Measurements from ENCODE around the gene KATNAL1. TPM values are rescaled to one million over a fixed set of nuclear protein-coding genes. Genes with fewer than 3 reads are reported as not detected.

The KATNAL1 gene
- polyA plus RNA-seq, 1 donor (not counting 4 experiments of a cell fraction or from before 2014, with no cell fraction given): 10.1 TPM

DNA sequence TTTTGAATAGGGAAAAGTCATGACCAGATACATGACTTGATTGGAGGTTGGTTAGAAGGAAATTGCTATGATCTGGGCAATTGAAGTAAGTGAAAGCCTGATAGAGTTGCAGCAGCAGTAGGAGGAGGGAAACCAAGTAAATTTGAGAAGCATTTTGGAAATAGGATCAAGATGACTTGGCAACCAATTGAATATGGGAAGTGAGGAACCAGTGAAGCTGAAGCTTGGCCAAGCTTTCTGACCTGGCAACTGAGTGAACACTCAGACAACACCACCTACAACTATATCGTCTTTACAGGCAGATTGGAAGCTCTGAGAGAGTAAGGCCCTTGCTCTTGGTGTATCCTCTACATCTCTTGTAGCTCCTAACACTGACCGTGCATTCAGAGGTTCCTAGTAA is 16.2 kb upstream of the KATNAL1 start:
- Histone ChIP-seq H3K4me2 (ENCODE audit: control insufficient read depth, extremely low read depth, insufficient read depth, low read depth, low read length) (no peak overlapping the region), H4K20me1 (ENCODE audit: control insufficient read depth, extremely low read depth, insufficient read depth, low read length) (no peaks in the 10 kb centered on the region), H3K9me1 (ENCODE audit: control insufficient read depth, extremely low read depth, insufficient read depth, low read length) (no peaks in the 10 kb centered on the region), H3K79me2 (ENCODE audit: control insufficient read depth, insufficient read depth, low read length) (no peaks in the 10 kb centered on the region), H3K9ac (ENCODE audit: control insufficient read depth, extremely low read depth, insufficient read depth, low read length) (no peak overlapping the region), H3K4me1 (ENCODE audit: control insufficient read depth, extremely low read depth, insufficient read depth, low read length) (no peaks in the 10 kb centered on the region), H3K9me3 (ENCODE audit: control insufficient read depth, low read depth, low read length) (no peaks in the 10 kb centered on the region), H3K4me3 (ENCODE audit: control insufficient read depth in 2 of 3, extremely low read depth in 1 of 3, insufficient read depth in 2 of 3, low read depth in 1 of 3, low read length in 3 of 3) (no peak overlapping the region), H3K27me3 (ENCODE audit: control insufficient read depth, extremely low read depth, insufficient read depth, low read length) (no peaks in the 10 kb centered on the region), H3K27ac (ENCODE audit: control insufficient read depth, insufficient read depth, low read length) (no peak overlapping the region), H3K36me3 (ENCODE audit: control insufficient read depth in 2 of 2, extremely low read depth in 1 of 2, insufficient read depth in 2 of 2, low read length in 2 of 2) (no peaks in the 10 kb centered on the region), H2AFZ (ENCODE audit: control insufficient read depth, low read length) (no peak overlapping the region)
- dilution Hi-C loops (cut with MboI; ENCODE audit: extremely low pct_ligation_motif_present, low sequenced_read_pairs): no loop called here
- DNase-seq (ENCODE audit: low read depth, low spot score) (no peak), FAIRE-seq (no peak)
- TF ChIP-seq, protein P1, sequence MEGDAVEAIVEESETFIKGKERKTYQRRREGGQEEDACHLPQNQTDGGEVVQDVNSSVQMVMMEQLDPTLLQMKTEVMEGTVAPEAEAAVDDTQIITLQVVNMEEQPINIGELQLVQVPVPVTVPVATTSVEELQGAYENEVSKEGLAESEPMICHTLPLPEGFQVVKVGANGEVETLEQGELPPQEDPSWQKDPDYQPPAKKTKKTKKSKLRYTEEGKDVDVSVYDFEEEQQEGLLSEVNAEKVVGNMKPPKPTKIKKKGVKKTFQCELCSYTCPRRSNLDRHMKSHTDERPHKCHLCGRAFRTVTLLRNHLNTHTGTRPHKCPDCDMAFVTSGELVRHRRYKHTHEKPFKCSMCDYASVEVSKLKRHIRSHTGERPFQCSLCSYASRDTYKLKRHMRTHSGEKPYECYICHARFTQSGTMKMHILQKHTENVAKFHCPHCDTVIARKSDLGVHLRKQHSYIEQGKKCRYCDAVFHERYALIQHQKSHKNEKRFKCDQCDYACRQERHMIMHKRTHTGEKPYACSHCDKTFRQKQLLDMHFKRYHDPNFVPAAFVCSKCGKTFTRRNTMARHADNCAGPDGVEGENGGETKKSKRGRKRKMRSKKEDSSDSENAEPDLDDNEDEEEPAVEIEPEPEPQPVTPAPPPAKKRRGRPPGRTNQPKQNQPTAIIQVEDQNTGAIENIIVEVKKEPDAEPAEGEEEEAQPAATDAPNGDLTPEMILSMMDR (optimal IDR thresholded peaks at IDR 0.05 in 1 of 3, IDR thresholded peaks at IDR 0.05 in 1 of 3, conservative IDR thresholded peaks at IDR 0.05 in 1 of 3; ENCODE audit: extremely low read depth in 1 of 3, insufficient read depth in 2 of 3, low read length in 3 of 3): no peak
- no peak for TF ChIP-seq EZH2 (IDR thresholded peaks at IDR 0.05; ENCODE audit: low read length)

DNA sequence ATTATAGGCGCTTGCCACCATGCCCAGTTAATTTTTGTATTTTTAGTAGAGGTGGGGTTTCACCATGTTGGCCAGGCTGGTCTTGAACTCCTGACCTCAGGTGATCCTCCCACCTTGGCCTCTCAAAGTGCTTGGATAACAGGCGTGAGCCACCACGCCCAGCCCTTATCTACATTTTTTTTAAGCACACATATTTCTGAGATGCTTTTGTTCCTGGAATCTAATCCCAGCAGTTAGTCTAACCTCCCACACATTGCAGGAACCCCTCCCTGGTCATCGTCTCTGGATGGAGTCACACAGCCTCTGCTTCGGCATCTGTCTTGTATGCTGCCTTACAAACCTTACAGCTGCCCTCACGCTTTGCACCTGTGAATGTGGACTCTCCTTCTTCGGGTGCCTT is 15.1 kb upstream of the KATNAL1 start:
- Histone ChIP-seq H3K79me2 (ENCODE audit: control insufficient read depth, insufficient read depth, low read length) (no peaks in the 10 kb centered on the region), H3K9me1 (ENCODE audit: control insufficient read depth, extremely low read depth, insufficient read depth, low read length) (no peaks in the 10 kb centered on the region), H3K27me3 (ENCODE audit: control insufficient read depth, extremely low read depth, insufficient read depth, low read length) (no peaks in the 10 kb centered on the region), H3K27ac (ENCODE audit: control insufficient read depth, insufficient read depth, low read length) (no peak overlapping the region), H2AFZ (ENCODE audit: control insufficient read depth, low read length) (no peak overlapping the region), H3K4me2 (ENCODE audit: control insufficient read depth, extremely low read depth, insufficient read depth, low read depth, low read length) (no peak overlapping the region), H3K4me1 (ENCODE audit: control insufficient read depth, extremely low read depth, insufficient read depth, low read length) (no peaks in the 10 kb centered on the region), H3K9me3 (ENCODE audit: control insufficient read depth, low read depth, low read length) (no peaks in the 10 kb centered on the region), H3K4me3 (ENCODE audit: control insufficient read depth in 2 of 3, extremely low read depth in 1 of 3, insufficient read depth in 2 of 3, low read depth in 1 of 3, low read length in 3 of 3) (no peak overlapping the region), H3K9ac (ENCODE audit: control insufficient read depth, extremely low read depth, insufficient read depth, low read length) (no peak overlapping the region), H4K20me1 (ENCODE audit: control insufficient read depth, extremely low read depth, insufficient read depth, low read length) (no peaks in the 10 kb centered on the region), H3K36me3 (ENCODE audit: control insufficient read depth in 2 of 2, extremely low read depth in 1 of 2, insufficient read depth in 2 of 2, low read length in 2 of 2) (no peaks in the 10 kb centered on the region)
- dilution Hi-C loops (cut with MboI; ENCODE audit: extremely low pct_ligation_motif_present, low sequenced_read_pairs): no loop called here
- FAIRE-seq (no peak), DNase-seq (ENCODE audit: low read depth, low spot score) (no peak)
- TF ChIP-seq, protein P1 (optimal IDR thresholded peaks at IDR 0.05 in 1 of 3, IDR thresholded peaks at IDR 0.05 in 1 of 3, conservative IDR thresholded peaks at IDR 0.05 in 1 of 3; ENCODE audit: extremely low read depth in 1 of 3, insufficient read depth in 2 of 3, low read length in 3 of 3): no peak
- TF ChIP-seq EZH2 (IDR thresholded peaks at IDR 0.05; ENCODE audit: low read length): no peak
